HUES48 (cell line): ENCODE measurements around the gene PGBD2.
"Not testable (repeated sequence)": the region's sequence is repeated elsewhere in the genome, so short reads cannot be mapped to it uniquely, and the experiment has no call there.

ENCODE experiments used
- H3K27ac ChIP-seq: one replicate; pipeline ENCODE4 v1.7.0; 2013; ENCODE audit warnings: low read depth, low read length, inconsistent platforms
- H3K27me3 ChIP-seq: 2 replicates; pipeline ENCODE4 v1.6.1; 2013; ENCODE audit warnings: mild to moderate bottlenecking, low read length; ENCODE audit not compliant: control insufficient read depth, insufficient read depth
- H3K36me3 ChIP-seq: 2 replicates; pipeline ENCODE4 v1.6.1; 2013; ENCODE audit warnings: low read length; ENCODE audit not compliant: control insufficient read depth, insufficient read depth
- H3K4me1 ChIP-seq: 2 replicates; pipeline ENCODE4 v1.6.1; 2013; ENCODE audit warnings: mild to moderate bottlenecking, low read length; ENCODE audit not compliant: control insufficient read depth, insufficient read depth
- H3K4me3 ChIP-seq: 2 replicates; pipeline ENCODE4 v1.5.1; 2013; ENCODE audit warnings: mild to moderate bottlenecking, low read depth, low read length
- H3K9ac ChIP-seq: 2 replicates; pipeline ENCODE4 v1.6.1; 2013; ENCODE audit warnings: mild to moderate bottlenecking, low read depth, low read length, moderate library complexity
- H3K9me3 ChIP-seq: 2 replicates; pipeline ENCODE4 v1.6.1; 2013; ENCODE audit warnings: low read length; ENCODE audit not compliant: control insufficient read depth, insufficient read depth

The PGBD2 gene

DNA sequence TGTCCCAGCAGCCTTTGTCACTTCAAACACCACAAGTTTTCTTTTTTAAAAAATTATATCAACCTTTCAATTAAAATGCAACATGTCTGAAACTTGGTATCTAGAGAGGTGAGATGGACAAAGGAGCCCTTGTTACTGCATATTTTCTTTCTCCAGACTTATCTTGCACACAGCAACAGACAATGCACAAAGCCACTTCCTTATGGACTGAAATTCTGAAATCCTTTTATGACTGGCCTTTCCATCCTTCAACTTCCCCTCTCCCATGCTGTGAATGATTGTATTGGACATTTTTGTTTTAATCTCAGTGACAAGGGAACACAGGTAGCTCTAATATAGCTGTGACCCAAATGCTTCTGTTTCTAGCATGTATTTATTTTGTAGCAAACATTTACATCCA is 22.1 kb downstream of the PGBD2 start:
- H3K9ac ChIP-seq, H3K36me3 ChIP-seq, H3K4me1 ChIP-seq, H3K27ac ChIP-seq, H3K4me3 ChIP-seq, H3K27me3 ChIP-seq, H3K9me3 ChIP-seq: not testable (repeated sequence)

DNA sequence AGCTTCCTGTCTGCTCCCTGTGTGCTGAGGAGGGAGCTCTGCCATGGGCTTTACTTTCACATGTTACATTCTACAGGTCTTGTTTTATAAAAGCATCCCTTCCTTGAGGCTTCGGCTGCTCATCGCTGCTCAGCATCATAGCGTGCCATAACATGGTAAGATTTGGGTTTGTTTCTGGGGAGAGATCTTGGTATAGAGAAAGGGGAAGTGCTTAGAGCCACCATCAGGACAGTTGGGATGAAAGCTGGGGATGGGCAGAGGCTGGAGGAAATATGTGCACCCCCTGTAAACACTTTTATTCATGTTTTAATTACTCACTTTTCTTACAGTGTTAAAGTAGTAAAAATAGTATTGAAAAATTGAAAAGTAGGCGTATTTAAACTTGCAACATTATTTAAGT is 24.0 kb downstream of the PGBD2 start:
- not testable (repeated sequence) for H3K9me3 ChIP-seq, H3K4me3 ChIP-seq, H3K27me3 ChIP-seq, H3K27ac ChIP-seq, H3K36me3 ChIP-seq, H3K9ac ChIP-seq, H3K4me1 ChIP-seq

DNA sequence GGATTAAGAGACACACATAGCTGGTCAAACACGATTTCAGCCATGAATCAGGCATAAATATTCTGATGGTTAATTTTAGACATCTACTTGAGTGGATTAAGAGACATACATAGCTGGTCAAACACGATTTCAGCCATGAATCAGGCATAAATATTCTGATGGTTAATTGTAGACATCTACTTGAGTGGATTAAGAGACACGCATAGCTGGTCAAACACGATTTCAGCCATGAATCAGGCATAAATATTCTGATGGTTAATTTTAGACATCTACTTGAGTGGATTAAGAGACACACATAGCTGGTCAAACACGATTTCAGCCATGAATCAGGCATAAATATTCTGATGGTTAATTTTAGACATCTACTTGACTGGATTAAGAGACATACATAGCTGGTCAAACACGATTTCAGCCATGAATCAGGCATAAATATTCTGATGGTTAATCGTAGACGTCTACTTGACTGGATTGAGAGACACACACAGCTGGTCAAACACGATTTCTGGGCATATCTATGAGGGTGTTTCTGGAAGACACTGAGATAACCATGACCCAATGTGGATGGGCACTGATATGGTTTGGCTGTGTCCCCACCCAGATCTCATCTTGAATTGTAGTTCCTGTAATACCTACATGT is 32.3 kb downstream of the PGBD2 start:
- H3K4me1 ChIP-seq, H3K36me3 ChIP-seq, H3K9me3 ChIP-seq, H3K4me3 ChIP-seq, H3K27ac ChIP-seq, H3K27me3 ChIP-seq, H3K9ac ChIP-seq: not testable (repeated sequence)

GRCh38 chr1:248944134-248944999 is 38.3 kb downstream of the PGBD2 start:
- not testable (repeated sequence) for H3K4me3 ChIP-seq, H3K27ac ChIP-seq, H3K9me3 ChIP-seq, H3K27me3 ChIP-seq, H3K4me1 ChIP-seq, H3K9ac ChIP-seq, H3K36me3 ChIP-seq

- H3K27ac ChIP-seq, H3K36me3 ChIP-seq, H3K9ac ChIP-seq, H3K9me3 ChIP-seq, H3K4me1 ChIP-seq, H3K27me3 ChIP-seq, H3K4me3 ChIP-seq: not testable (repeated sequence)
Measured at GRCh38 chr1:248945000-248945423, 39.0 kb downstream of the PGBD2 start.

GRCh38 chr1:248945453-248945852 is 39.4 kb downstream of the PGBD2 start:
- H3K27ac ChIP-seq, H3K4me3 ChIP-seq: not testable (repeated sequence)

DNA sequence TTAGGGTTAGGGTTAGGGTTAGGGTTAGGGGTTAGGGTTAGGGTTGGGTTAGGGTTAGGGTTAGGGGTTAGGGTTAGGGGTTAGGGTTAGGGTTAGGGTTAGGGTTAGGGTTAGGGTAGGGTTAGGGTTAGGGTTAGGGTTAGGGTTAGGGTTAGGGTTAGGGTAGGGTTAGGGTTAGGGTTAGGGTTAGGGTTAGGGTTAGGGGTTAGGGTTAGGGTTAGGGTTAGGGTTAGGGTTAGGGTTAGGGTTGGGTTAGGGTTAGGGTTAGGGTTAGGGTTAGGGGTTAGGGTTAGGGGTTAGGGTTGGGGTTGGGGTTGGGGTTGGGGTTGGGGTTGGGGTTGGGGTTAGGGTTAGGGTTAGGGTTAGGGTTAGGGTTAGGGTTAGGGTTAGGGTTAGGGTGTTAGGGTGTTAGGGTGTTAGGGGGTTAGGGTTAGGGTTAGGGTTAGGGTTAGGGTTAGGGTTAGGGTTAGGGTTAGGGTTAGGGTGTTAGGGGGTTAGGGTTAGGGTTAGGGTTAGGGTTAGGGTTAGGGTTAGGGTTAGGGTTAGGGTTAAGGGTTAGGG is 39.9 kb downstream of the PGBD2 start:
- H3K36me3 ChIP-seq, H3K9me3 ChIP-seq, H3K27me3 ChIP-seq, H3K27ac ChIP-seq, H3K4me3 ChIP-seq, H3K9ac ChIP-seq, H3K4me1 ChIP-seq: not testable (repeated sequence)

More at GRCh38 chr1:248945453-248945852, 39.4 kb downstream of the PGBD2 start:
- H3K9me3 ChIP-seq, H3K27me3 ChIP-seq, H3K4me1 ChIP-seq, H3K9ac ChIP-seq, H3K36me3 ChIP-seq: not testable (repeated sequence)
